Activated CD8-positive, alpha-beta memory T cell treated with anti-CD3 and anti-CD28 coated beads, Interleukin-2, amount 50 U/mL, for 4 hours (primary cell): ENCODE measurements around the gene COPA.

Source experiments
- DNase-seq: peaks from one replicate; pipeline ENCODE4 v3.0.0-alpha.2; 2020

The COPA gene

DNA sequence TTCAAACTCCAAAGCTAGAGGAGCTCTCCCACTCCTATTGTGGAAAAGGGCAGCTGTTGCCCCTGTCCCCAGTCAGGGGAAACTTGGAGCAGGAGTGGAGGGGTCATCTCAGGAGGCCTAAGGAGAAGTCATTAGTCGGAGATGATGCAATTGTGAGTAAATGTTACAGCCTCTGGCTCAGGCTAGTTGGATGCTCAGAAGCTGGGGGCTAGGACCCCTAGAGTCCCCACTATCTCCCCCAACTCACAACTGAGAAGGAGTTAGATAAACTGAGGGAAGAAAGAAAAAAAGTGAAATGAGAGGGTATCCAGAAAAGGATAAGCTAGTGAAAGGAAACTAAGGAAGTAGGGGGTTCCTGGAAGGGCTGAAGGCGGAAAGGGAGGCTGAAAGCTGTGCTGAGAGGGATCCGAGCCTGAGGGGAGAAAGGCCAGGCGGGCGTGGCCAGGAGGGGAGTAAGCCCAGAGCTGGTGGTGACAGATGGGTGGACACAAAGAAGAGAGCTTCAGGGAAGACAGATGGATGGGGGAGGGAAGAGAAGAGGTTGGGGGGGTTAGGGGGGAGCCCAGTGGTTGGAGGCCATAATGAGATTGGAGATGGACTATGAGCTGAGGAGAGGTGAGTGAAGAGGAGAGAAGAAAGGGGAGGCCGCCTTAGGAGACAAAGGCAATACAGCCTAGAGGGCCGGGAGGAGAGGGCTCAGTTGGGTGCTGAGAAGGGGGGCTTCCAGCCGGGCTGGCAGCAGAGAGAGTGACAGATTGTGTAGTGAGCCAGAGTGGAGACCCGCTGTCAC, 19.3 kb upstream of the COPA start:
- no peak for DNase-seq

DNA sequence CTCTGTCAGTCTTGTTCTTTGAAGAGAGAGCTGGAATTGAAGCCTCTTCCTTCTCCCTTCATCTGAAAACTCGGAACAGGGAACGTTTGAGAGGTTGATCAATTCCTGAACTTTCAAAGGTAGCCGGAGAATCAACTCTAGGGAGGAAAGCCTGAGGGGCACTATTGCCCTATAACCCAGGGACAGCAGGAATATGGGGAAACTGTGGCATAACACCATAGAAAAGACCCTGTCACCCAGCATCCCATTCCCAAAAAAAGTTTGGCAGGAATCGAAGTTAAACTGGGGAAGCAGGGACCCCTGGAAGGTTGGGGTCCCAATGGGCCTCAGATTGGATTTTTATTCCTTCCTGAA, 18.7 kb upstream of the COPA start:
- DNase-seq, result no peak

DNA sequence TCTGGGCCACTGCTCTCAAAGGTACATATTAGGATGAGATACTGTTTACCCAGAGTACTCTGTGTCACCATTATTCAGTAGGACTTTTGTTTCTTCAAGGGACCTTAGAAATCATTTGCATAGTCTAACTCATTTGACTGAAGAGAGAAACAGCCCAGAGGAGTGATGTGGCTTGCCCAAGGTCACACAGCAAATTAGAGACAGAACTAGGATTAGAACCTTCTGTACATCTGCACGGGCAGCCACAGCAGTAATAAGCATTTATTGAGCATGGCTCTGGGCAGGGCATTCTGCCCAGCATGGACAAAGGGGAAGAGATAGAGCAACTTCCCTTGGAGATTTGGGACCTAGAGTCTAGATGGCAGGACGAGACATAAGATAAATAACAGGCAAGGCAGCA, 18.1 kb upstream of the COPA start:
- DNase-seq, result no peak

DNA sequence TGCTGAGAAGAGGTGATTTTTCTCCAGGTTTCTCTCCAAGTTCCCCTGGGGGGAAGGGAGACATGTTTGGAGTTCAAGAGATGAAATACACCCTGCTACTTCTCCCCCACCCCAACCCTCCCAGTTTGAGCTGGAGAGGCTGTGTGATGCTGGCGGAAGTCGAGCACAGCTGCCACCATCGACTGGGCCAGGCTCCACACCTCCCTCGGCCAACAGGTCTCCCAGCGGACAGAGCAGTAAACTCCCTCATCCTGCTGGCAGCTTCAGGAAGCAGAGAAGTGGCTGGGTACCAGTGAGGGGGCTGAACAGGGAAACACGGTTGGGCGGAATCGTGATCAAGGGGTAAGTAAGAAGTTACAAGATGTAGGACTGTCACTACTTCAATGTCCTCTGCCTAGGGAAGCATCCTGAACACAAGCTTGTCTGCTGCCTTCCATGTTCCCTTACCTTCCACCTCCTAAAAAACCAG, 17.2 kb upstream of the COPA start:
- DNase-seq, result no peak

DNA sequence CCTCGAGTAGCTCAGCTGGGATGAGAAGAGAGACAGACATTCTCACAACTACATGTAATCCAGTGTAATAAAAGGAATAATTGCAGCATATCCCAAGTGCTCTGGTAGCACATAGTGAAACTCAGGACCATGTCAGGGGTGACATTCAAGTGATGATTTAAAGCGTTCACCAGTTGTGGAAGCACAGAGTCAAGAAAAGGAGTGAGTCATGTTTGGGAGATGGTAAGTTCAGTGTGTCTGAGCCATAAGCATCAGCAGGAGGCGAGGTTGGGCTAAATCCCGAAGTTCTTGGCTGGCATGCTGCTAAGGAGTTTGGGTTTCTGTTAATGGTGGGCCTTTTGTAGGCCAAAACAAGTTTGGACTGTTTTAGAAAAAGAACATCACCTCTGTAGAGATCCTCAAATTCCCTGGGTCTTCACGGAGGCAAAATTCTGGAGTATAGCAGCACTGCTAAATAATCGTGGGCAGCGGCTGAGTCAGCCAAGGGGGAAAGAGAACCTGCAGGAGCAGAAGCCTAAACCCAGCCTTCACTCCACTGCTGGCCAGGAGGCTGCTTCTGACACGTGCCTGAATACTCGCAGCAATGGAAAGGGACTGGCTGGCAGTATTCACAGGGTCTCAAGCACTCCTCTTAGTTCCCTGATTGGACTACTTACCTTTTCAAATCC, 16.6 kb upstream of the COPA start:
- no peak for DNase-seq

DNA sequence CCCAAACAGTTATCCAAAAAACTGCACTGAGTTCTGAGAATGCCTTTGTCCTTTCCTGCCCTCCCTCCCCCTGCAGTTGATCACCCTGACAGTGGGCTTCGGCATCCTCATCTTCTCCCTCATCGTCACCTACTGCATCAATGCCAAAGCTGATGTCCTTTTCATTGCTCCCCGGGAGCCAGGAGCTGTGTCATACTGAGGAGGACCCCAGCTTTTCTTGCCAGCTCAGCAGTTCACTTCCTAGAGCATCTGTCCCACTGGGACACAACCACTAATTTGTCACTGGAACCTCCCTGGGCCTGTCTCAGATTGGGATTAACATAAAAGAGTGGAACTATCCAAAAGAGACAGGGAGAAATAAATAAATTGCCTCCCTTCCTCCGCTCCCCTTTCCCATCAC, 15.0 kb upstream of the COPA start:
- no peak for DNase-seq

DNA sequence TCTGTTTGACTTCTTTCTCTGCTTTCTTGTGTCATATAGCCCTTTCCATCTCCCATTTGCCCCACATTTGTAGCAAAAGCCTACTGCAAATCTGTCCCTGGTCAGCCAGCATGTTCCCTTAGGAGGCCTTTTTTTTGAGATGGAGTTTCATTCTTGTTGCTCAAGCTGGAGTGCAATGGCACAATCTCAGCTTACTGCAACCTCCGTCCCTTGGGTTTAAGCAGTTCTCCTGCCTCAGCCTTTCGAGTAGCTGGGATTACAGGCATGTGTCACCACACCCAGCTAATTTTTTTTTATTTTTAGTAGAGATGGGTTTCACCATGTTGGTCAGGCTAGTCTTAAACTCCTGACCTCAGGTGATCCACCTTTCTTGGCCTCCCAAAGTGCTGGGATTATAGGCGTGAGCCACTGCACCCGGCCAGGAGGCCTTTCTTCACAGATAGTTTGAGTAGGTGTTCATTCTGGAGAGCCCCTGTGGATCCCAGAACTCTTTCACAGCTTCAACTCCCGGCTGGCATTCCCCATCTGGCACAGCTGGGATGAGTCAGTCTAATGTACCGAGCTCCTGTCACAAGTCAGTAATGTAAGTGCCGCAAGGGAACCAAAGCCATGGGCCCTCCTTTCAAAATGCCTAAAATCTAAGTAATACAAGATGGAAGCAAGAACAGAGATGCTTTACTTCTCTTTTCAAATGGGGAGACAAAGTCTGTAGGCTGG, 14.4 kb upstream of the COPA start:
- no peak for DNase-seq

DNA sequence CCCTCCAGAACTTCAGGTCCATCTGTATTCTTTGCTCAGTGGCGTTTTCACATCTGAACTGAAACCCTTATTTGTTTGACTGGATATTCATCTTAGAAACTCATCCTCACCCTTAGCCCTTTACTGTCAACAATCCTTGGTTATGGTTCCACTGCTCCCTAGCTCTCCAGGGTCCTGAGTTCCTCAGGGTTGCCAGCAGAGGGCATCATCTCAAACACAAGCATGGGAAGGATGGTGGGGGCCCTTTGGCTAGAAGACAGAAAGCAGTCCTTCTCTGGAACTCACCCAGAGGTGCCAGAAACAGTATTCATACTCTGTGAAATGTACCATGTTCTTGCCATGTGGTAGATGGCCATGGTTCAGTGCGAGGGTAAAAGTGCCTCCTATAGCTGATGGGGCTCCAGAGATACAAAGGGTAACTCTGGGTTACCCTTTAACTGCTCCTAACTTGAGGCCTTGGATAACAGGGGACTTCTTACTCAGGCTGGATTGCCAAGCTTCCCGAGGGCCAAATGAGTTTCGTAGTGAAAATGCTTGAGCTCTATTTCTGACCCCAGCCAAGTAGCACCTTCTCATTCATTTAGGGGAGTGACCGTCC, 11.4 kb upstream of the COPA start:
- DNase-seq, result no peak

DNA sequence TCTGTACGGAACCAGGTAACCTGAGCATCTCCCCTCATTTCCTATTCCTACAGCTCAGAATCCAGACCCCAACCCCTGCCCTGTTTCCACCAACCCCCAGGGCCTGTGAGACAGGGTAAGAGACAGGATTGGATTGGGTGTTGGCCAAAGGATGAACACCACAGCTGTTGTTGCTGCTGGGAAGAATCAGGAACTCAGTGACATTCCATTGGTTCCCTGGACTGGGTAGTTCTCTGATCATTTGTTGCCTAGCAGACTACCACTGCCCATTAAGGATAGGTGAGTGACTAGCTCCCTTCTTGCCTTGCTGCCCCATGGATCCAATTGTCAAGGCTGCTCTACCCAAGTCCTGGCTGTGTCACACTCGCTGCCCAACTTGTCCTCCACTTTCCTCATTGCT, 10.2 kb upstream of the COPA start:
- no peak for DNase-seq

DNA sequence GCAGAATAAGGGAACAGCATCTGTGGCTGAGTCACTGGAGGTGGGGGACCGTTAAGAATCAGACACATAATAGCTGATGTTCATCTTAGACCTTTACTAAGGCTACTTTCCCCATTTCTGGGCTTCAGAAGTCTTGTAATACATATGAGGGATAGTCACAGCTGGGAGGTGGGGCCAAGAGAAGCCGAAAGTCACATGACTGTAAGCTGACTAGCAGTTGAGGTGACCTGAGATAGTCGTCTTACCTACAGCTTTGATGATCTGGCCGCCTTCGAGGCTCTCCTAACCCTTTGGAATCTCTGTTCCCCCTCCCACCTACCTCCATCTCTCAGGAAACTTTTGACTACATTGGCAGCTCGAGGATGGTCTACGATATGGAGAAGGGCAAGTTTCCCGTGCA, 9.5 kb upstream of the COPA start:
- no peak for DNase-seq

DNA sequence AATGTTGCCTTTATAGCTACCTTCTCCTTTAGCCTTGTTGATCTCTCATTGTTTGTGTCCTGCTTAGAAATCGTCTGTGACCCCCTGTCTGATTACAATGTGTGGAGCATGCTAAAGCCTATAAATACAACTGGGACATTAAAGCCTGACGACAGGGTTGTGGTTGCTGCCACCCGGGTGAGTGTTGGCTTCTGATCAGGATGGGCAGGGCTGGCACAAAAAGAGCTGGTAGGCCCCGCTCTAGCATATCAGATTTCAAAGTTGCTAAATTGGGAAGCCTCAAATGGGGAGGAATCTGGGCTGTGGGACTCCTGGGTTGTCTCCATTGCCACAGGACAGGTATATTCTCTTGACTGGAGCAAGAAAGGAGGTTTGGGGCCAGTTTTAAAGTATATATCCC, 8.6 kb upstream of the COPA start:
- DNase-seq, result no peak

DNA sequence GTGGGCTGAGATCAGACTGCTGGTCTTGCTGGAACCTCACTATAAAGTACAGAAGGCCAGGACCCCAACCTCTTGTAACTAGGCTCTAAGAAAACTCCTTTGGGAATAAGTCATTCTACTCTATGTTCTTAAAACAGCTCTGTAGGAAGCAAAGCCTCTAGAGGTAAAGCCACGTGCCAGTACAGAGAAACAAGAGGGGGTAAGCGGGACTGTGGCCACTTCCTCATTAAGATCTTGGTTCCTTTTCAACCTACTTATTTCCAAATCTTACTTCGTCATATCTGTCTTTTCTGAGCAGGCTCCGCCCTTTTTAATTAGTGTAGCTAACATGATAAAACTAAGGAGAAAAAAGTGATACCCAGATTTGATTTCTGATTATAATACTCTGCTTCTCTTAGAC, 3.9 kb upstream of the COPA start:
- no peak for DNase-seq

DNA sequence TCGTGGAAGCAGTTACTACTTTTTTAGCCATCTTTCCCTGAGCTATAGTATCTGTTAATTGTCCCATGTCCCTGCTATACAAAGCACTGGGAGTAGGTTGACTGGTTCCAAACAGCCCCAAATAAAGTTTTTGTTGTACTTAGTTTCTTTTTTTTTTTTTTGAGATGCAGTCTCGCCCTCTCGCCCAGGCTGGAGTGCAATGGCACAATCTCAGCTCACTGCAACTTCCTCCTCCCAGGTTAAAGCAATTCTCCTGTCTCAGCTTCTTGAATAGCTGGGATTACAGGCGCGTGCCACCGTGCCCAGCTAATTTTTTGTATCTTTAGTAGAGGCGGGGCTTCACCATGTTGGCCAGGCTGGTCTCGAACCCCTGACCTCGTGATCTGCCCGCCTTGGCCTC, 3.4 kb upstream of the COPA start:
- DNase-seq, result no peak

DNA sequence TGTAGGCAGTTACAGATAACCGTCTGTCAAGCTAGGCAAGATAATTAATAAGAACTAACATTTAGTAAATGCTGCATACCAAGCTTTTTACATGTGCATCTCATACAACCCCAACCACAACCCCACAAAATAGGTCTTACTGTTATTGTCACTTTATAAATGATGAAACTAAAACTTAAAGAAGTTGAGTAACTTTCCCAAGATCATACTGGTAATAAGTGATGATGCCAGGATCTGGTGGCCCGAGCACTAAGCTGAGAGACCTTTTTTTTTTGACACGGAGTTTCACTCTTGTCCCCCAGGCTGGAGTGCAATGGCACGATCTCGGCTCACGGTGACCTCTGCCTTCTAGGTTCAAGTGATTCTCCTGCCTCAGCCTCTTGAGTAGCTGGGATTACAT, 1.9 kb upstream of the COPA start:
- no peak for DNase-seq

DNA sequence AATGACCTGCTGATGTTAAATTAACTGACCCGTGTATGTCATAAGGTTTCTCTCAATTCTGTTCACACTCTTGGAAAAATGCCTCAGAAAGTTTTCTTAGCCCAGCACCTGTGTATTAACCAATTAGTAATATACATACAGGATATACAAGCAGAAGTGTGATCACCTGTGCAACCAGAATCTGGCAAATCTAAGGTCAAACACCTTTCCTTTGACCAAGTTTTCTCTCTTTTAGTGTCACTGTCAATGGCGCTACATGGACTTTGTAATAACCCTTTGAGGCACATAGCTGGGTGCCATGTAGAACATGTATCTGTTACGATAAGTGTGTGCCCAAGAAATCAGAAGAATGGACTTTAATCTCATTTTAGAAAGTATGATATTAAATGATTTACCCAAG, 1.2 kb upstream of the COPA start:
- no peak for DNase-seq

DNA sequence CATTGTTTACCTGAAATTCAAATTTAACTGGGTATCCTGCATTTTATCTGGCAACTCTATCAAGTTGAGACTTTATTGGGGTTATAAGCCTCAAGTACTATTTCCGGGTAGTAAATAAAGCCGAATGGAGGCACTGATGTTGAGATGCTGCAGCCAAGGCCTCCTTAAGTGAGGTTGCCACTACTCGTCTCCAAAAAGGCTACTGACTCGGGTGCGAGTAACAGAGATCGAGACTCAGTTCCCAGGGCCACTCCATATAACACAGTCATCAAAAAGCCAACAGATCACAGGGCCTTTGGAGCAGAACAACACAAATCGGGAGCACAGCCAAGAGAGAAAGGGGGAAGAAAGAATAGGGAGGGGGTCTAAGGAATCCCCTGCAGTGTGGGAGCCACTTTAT, 524 bp downstream of the COPA start:
- no peak for DNase-seq

DNA sequence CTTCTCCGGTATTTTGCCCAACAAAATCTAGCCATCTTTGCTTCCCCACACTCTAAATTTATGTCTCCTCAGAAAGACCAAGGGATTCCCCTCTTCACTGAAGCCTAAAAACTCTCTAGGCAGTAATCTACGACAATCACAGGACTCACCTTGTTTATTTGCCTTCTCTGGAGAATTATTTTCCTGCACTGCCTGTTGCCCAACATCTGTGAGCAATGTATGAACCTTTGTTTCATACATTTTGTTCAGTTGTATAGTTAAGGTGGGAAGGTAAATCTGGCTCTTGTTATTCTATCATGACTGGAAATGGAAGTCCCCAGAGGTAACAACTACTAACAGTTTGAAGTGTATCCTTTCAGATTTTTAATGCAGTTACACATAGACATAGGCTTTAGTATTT, 2.2 kb downstream of the COPA start:
- DNase-seq, result no peak

DNA sequence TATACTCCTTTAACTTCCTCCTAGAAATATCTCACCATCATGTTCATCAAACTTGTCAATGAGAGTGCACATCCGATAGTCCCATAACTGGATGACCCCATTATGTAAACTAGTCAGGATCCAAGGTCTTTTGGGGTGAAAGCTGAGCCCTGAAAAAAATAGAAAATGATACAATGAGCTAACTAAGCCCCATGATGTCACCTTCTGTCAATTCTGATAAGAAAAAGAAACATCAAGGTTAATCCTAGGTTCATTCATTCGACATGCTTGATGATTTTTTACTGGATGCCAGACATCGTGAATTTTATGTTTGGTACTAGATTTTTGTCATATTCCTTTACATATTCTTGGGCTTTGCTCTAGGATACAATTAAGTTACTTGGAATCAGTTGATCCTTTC, 2.9 kb downstream of the COPA start:
- DNase-seq, result no peak

DNA sequence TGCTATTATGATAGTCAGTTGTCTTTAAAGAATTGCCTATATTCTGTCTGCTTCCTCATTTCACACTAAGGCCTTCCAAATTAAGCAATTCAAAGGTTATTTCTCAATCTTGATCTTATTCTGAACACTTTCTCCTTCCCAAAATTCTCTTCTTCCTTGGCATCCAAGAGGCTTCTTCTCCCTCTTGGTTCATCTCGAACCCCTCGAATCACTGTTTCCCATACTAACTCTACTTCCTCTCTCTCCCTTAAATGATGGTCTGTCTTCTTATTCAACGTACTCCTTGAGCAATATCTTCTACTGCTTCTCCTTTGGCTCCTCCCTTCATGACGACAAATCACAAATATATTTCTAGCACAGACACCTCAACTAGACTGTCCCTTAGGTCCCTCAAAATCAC, 4.5 kb downstream of the COPA start:
- no peak for DNase-seq

DNA sequence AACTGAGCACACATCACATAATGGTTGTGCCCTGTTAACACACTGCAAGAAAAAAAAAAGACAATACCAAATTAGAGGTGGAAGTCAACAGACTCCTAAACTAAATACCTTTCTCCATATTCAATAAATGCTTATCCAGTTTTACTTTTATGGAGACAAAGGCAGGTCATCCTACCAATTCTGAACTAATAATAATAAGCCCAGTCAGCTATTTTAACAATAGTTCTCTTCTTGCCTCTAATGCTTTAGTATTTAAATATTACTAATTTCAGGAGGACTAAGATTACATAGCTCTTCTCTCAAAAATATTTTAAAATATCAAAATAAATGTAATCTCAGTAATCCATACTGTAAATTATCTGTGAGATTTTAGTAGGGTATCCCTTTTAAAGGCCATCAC, 10.5 kb downstream of the COPA start:
- DNase-seq, result no peak

DNA sequence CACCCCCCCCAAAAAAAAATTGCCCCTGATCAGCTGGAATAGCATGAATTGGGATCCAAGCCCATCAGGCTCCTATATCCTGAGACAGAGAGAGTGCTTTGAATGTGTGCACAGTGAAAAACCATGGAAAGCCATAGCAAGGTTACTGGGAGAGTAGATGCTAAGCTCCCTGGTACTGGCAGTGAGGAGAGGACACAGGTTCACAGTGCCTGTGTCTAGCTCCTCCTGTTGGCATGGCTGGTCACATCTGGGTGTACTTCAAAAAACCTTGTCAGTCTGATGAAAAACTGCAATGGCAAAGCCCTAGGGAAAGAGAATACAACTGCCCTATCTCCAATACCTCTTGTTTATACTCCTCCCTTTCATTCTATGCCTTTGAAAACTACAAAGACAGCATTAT, 12.9 kb downstream of the COPA start:
- no peak for DNase-seq

DNA sequence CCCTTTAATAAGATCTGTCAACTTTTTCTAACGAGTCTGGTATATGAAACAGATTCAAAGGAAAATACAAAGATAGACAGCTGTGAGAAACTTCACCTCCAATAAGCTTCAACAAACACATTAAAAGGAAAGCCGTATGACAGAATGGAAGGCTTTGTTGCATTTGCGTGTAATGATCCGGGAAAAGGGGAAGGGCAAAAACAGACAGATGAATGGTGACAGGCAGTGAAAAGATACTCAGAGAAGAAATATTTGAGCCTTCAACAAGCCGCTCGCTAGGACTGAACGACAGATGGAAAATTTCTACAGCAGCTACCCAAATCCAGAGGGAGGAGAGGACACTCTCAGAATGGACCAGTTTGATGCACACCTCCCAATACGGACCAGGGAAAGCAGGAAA, 14.9 kb downstream of the COPA start:
- no peak for DNase-seq

DNA sequence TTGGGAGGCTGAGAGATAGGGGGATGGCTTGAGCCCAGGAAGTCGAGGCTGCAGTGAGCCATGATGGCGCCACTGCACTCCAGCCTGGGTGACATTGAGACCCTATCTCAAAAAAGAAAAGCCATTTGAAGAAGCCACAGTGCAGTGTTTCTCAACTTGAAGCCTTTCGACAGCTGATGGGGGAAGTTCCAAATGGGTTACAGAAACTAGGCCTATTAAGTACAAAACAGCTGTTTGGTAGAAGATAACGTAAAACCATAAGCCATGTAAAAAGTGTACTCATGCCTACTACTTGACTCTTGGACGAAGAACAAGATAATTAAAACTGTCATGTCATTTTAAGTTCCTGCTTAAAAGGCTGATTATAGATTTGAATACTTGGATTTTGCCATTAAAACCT, 16.6 kb downstream of the COPA start:
- DNase-seq, result no peak

DNA sequence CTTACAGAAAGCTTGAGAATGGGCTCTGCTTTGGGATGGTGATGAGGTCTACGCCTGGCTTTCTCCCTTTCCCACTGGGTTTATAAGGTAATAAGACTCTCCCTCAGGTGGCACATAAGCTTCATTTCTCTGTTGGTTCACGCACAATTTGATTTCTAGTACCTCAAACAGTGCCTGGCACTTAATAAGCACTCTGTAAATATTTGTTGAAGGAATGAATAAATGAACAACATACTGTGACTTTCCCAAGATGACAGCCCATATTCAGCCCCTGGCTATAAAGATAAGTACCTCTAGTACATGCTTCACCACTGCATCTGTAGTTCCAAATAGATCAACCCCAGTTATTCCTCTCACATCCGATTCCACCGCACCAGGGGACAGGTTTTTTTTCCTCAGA, 17.8 kb downstream of the COPA start:
- no peak for DNase-seq
